GM21526 (cell line): ENCODE data around the gene USP17L20.
"Not testable (repeated sequence)": the region's sequence is repeated elsewhere in the genome, so short reads cannot be mapped to it uniquely, and the experiment has no call there.

Experiments used
- ATAC-seq: cut with Tn5 transposase; IDR thresholded peaks from one replicate; pipeline ENCODE4 v1.9.1; 2021; ENCODE audit warnings: moderate library complexity; ENCODE audit not compliant: unreplicated experiment, low FRiP score

USP17L20 gene, protein sequence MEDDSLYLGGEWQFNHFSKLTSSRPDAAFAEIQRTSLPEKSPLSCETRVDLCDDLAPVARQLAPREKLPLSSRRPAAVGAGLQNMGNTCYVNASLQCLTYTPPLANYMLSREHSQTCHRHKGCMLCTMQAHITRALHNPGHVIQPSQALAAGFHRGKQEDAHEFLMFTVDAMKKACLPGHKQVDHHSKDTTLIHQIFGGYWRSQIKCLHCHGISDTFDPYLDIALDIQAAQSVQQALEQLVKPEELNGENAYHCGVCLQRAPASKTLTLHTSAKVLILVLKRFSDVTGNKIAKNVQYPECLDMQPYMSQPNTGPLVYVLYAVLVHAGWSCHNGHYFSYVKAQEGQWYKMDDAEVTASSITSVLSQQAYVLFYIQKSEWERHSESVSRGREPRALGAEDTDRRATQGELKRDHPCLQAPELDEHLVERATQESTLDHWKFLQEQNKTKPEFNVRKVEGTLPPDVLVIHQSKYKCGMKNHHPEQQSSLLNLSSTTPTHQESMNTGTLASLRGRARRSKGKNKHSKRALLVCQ

DNA sequence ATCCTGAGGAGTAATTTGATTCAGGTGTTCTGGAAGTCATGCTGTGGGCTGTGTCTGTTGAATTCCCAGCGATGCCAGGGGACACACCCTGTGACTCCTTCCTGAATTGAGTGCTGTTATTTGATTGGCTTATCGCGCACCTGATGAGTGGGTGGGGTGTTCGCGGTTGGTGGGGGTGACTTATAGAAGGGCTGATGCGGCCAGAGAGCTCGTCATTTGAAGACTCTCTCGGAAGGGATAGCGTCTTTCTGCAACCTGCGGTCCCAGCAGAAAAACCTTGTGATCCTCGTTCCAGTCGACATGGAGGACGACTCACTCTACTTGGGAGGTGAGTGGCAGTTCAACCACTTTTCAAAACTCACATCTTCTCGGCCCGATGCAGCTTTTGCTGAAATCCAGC, at the start of gene USP17L20:
Gene USP17L20, plus strand, starts transcription at position 301 of the 400 bp plus-strand sequence. Its CDS starts 0 bp downstream, at position 301.
- ATAC-seq: not testable (repeated sequence)

- not testable (repeated sequence) for ATAC-seq
Measured at GRCh38 chr4:9210357-9210756, 47.6 kb upstream of the USP17L20 start, which contains the start of gene USP17L10. Gene USP17L10 (plus strand): TSS chr4:9210657. CDS start chr4:9210657, 0 bp downstream.

DNA sequence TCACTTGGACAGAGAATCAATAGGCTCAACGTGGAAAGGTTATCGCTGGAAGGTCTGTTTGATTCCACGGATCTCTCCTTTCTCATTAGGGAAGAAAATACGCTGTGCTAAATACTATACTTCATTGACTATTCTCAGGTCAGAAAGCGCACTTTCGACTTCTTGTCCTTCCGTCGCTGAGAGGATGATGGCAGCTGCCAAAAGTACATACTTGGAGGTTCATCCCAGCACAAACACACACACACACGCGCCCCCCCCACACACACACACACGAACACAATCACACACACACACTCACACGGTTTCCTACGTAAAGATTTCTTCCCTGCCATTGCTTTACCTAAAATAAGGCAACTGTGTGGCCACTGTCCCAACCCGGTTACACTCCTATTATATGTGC, 43.2 kb upstream of the USP17L20 start:
- not testable (repeated sequence) for ATAC-seq

GRCh38 chr4:9215105-9215504, 42.8 kb upstream of the USP17L20 start, which contains the start of gene USP17L11:
Gene USP17L11 (plus strand): TSS chr4:9215405. CDS start chr4:9215405, 0 bp downstream.
- ATAC-seq: not testable (repeated sequence)

- ATAC-seq: not testable (repeated sequence)
Measured at GRCh38 chr4:9219852-9220251, 38.1 kb upstream of the USP17L20 start, which contains the start of gene USP17L12. Gene USP17L12 (plus strand): TSS chr4:9220152. CDS start chr4:9220152, 0 bp downstream.

DNA sequence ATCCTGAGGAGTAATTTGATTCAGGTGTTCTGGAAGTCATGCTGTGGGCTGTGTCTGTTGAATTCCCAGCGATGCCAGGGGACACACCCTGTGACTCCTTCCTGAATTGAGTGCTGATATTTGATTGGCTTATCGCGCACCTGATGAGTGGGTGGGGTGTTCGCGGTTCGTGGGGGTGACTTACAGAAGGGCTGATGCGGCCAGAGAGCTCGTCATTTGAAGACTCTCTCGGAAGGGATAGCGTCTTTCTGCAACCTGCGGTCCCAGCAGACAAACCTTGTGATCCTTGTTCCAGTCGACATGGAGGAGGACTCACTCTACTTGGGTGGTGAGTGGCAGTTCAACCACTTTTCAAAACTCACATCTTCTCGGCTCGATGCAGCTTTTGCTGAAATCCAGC, 33.3 kb upstream of the USP17L20 start, which contains the start of gene USP17L13:
Gene USP17L13, plus strand, starts transcription at position 301 of the 400 bp plus-strand sequence. Its CDS starts 0 bp downstream, at position 301.
- ATAC-seq: not testable (repeated sequence)

DNA sequence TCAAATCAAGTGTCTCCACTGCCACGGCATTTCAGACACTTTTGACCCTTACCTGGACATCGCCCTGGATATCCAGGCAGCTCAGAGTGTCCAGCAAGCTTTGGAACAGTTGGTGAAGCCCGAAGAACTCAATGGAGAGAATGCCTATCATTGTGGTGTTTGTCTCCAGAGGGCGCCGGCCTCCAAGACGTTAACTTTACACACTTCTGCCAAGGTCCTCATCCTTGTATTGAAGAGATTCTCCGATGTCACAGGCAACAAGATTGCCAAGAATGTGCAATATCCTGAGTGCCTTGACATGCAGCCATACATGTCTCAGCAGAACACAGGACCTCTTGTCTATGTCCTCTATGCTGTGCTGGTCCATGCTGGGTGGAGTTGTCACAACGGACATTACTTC, 27.7 kb upstream of the USP17L20 start:
- ATAC-seq: not testable (repeated sequence)

DNA sequence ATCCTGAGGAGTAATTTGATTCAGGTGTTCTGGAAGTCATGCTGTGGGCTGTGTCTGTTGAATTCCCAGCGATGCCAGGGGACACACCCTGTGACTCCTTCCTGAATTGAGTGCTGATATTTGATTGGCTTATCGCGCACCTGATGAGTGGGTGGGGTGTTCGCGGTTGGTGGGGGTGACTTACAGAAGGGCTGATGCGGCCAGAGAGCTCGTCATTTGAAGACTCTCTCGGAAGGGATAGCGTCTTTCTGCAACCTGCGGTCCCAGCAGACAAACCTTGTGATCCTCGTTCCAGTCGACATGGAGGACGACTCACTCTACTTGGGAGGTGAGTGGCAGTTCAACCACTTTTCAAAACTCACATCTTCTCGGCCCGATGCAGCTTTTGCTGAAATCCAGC, 23.8 kb upstream of the USP17L20 start, which contains the start of gene USP17L15:
Gene USP17L15, plus strand, starts transcription at position 301 of the 400 bp plus-strand sequence. Its CDS starts 0 bp downstream, at position 301.
- ATAC-seq: not testable (repeated sequence)

GRCh38 chr4:9238461-9238860, 19.5 kb upstream of the USP17L20 start:
- not testable (repeated sequence) for ATAC-seq

DNA sequence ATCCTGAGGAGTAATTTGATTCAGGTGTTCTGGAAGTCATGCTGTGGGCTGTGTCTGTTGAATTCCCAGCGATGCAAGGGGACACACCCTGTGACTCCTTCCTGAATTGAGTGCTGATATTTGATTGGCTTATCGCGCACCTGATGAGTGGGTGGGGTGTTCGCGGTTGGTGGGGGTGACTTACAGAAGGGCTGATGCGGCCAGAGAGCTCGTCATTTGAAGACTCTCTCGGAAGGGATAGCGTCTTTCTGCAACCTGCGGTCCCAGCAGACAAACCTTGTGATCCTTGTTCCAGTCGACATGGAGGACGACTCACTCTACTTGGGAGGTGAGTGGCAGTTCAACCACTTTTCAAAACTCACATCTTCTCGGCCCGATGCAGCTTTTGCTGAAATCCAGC, 14.3 kb upstream of the USP17L20 start, which contains the start of gene USP17L17:
Gene USP17L17, plus strand, starts transcription at position 301 of the 400 bp plus-strand sequence. Its CDS starts 0 bp downstream, at position 301.
- ATAC-seq: not testable (repeated sequence)

DNA sequence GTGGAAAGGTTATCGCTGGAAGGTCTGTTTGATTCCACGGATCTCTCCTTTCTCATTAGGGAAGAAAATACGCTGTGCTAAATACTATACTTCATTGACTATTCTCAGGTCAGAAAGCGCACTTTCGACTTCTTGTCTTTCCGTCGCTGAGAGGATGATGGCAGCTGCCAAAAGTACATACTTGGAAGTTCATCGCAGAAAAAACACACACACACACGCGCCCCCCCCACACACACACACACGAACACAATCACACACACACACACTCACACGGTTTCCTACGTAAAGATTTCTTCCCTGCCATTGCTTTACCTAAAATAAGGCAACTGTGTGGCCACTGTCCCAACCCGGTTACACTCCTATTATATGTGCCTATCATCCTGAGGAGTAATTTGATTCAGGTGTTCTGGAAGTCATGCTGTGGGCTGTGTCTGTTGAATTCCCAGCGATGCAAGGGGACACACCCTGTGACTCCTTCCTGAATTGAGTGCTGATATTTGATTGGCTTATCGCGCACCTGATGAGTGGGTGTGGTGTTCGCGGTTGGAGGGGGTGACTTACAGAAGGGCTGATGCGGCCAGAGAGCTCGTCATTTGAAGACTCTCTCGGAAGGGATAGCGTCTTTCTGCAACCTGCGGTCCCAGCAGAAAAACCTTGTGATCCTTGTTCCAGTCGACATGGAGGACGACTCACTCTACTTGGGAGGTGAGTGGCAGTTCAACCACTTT, 9.8 kb upstream of the USP17L20 start, which contains the start of gene USP17L18:
Gene USP17L18, plus strand, starts transcription at position 678 of the 728 bp plus-strand sequence. Its CDS starts 0 bp downstream, at position 678.
- ATAC-seq: not testable (repeated sequence)

GRCh38 chr4:9253078-9253477, 4.8 kb upstream of the USP17L20 start, which contains the start of gene USP17L19:
Gene USP17L19 (plus strand): TSS chr4:9253378. CDS start chr4:9253378, 0 bp downstream.
- ATAC-seq: not testable (repeated sequence)

GRCh38 chr4:9262572-9262971, 4.6 kb downstream of the USP17L20 start, which contains the start of gene USP17L21:
Gene USP17L21 (plus strand): TSS chr4:9262872. CDS start chr4:9262872, 0 bp downstream.
- ATAC-seq: not testable (repeated sequence)

- not testable (repeated sequence) for ATAC-seq
Measured at GRCh38 chr4:9267319-9267718, 9.4 kb downstream of the USP17L20 start, which contains the start of gene USP17L22. Gene USP17L22 (plus strand): TSS chr4:9267619. CDS start chr4:9267619, 0 bp downstream.

GRCh38 chr4:9271719-9272118, 13.8 kb downstream of the USP17L20 start:
- ATAC-seq: not testable (repeated sequence)
